ENCODE results near the gene DMXL1. TPM values are rescaled to one million over a fixed set of nuclear protein-coding genes. Genes with fewer than 3 reads are reported as not detected.

Gene DMXL1
- total RNA-seq, 1 donor from 2014 or later, result 51.4 TPM

DNA sequence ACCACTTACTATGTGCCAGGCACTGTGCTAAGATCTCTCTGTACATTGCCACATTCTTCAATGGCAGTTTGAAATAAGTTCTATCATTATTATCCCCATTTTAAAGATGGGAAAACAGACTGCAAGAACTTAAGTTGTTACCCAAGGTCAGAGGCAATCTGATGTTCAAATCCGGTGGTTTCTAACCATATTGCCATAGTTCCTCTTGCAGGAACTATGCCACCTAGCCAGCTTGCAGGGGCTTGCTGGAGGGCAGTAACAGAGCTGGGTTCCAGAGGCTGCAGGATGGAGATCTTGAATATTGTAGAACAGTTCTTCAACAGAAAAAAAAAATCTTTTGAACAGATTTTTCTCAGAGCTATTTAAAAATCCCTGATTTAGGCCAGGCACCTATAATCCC, 213.1 kb downstream of the DMXL1 start:
- H3K4me1 ChIP-seq, result peaks cover 22% of the 10 kb centered on the region
- no peaks in the 10 kb centered on the region for H3K36me3 ChIP-seq
- ATAC-seq (no peak), DNase-seq (no peak)
- H3K27ac ChIP-seq, result no peak overlapping the region
- no peak overlapping the region for H3K4me3 ChIP-seq
- no peaks in the 10 kb centered on the region for H3K27me3 ChIP-seq
- TF ChIP-seq, protein P1, sequence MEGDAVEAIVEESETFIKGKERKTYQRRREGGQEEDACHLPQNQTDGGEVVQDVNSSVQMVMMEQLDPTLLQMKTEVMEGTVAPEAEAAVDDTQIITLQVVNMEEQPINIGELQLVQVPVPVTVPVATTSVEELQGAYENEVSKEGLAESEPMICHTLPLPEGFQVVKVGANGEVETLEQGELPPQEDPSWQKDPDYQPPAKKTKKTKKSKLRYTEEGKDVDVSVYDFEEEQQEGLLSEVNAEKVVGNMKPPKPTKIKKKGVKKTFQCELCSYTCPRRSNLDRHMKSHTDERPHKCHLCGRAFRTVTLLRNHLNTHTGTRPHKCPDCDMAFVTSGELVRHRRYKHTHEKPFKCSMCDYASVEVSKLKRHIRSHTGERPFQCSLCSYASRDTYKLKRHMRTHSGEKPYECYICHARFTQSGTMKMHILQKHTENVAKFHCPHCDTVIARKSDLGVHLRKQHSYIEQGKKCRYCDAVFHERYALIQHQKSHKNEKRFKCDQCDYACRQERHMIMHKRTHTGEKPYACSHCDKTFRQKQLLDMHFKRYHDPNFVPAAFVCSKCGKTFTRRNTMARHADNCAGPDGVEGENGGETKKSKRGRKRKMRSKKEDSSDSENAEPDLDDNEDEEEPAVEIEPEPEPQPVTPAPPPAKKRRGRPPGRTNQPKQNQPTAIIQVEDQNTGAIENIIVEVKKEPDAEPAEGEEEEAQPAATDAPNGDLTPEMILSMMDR (IDR thresholded peaks at IDR 0.05), result no peak
- intact Hi-C loops (cut with DNase I), result no loop called here
- no peaks in the 10 kb centered on the region for H3K9me3 ChIP-seq

DNA sequence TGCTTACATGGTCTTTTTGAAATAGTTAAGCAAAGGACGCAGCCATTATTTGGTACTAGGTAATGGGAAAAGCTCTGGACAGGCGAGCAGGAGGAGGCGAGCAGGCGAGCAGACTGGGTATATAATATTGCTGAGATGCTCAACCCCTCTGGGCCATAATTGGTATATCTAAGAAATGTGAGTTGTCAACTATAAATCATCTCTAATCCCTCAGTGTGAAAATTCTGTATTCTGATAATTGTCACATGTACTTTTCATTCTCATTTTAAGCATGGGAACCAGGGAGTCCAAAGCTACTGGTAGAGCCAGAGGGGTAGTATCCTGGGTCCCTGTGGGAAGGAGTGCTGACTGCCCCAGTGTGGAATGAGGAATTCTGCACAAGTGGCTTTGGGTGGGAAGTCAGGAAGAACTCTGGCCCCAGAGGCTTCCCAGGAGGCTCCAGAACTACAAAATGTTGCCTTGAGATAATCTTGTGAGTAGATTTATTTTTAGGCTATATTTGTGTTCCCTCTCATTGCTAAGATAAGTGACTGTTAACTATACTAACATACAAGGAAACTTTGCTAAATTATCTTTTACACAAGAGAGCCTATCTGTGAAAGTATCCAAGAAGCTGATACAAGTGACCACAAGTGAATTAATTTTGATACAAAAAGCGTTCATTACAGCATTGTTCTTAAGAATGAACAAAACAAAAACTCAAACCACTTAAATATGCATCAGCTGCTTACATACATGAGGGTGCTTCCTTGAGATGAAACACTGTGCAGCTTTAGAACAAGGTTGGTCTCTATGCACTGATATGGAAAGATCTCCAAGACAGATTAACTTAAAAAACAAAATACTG, 214.4 kb downstream of the DMXL1 start:
- H3K4me3 ChIP-seq, result no peak overlapping the region
- TF ChIP-seq, protein P1 (IDR thresholded peaks at IDR 0.05), result no peak
- H3K4me1 ChIP-seq, result peaks cover 34% of the 10 kb centered on the region
- H3K36me3 ChIP-seq, result no peaks in the 10 kb centered on the region
- ATAC-seq (no peak), DNase-seq (no peak)
- H3K27me3 ChIP-seq, result no peaks in the 10 kb centered on the region
- H3K9me3 ChIP-seq, result no peaks in the 10 kb centered on the region
- intact Hi-C loops (cut with DNase I), result no loop called here
- H3K27ac ChIP-seq, result no peak overlapping the region

DNA sequence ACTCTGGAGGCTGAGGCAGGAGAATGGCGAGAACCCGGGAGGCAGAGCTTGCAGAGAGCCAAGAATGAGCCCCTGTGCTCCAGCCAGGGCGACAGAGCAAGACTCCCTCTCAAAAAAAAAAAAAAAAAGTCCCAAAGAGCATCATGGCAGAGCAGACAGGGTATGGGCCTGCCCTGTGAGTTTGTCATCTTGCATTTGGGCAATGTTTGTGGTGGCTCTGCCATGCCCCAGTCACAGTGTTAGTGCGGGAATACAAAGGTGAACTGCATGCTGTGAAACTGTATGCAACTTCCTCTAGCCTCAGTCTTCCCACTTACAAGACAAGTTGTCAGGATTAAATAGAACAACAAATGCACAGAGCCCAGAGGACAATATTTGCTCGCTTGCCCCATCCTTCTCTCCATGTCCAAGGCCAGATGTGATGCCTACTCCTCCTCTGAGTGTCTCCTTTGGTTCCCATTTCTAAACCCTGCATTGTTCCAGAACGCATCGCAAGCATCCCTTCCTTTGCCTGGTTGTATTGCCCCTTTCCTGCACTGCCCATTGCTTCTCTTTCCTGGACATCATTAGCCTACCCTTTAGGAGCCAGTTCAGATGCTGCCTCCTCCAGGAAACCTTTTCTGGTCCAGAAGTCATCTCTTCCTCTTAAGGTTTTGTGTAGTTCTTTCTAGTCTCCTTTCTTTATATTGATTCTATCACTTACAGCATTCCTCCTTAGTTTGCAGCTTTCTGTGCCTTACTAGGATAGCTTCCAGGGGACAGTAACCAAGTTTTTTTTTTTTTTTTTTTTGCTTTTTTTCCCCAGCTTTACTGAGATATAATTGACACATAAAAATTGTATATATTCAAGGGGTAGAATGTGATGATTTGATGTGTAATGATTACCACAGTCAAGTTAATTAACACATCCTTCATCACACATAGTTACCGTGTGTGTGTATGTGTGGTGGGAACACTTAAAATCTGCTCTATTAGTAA, 215.9 kb downstream of the DMXL1 start:
- Histone ChIP-seq H3K9me3 (no peaks in the 10 kb centered on the region), H3K27ac (no peak overlapping the region), H3K4me3 (no peak overlapping the region), H3K36me3 (no peaks in the 10 kb centered on the region), H3K4me1 (peaks cover 36% of the 10 kb centered on the region), H3K27me3 (no peaks in the 10 kb centered on the region)
- ATAC-seq, result peak; percentile 38
- intact Hi-C loops (cut with DNase I), result no loop called here
- TF ChIP-seq, protein P1 (IDR thresholded peaks at IDR 0.05), result no peak
- no peak for DNase-seq

DNA sequence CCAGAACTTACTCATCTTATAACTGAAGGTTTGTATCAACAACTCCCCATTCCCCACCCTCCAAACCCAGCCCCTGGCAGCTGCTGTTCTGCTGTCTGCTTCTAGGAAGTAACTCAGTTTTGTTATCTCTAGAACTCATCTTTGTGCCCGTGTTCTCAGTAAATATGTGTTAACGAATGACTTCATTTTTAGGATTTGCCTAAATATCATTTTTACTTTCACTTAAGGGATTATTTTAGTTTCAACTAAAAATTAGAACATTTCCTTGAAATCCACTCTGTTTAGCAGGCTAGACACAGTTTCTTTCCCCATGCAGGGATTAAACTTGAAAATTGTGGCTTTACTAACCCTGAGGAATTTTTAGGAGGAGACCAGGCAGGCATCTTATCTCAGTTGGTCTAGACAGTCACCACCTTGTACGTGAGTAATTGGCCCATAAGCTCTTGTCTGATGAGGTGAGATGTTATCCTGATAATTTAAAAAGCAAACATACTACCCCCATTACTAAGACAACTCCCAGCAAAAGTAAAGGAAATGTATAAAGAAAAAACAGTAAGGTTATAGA, 216.7 kb downstream of the DMXL1 start:
- Histone ChIP-seq H3K9me3 (no peaks in the 10 kb centered on the region), H3K4me1 (peaks cover 36% of the 10 kb centered on the region), H3K4me3 (no peak overlapping the region), H3K27me3 (no peaks in the 10 kb centered on the region), H3K36me3 (no peaks in the 10 kb centered on the region), H3K27ac (no peak overlapping the region)
- no peak for ATAC-seq
- DNase-seq, result no peak
- TF ChIP-seq, protein P1 (IDR thresholded peaks at IDR 0.05), result no peak
- intact Hi-C loops (cut with DNase I), result no loop called here

DNA sequence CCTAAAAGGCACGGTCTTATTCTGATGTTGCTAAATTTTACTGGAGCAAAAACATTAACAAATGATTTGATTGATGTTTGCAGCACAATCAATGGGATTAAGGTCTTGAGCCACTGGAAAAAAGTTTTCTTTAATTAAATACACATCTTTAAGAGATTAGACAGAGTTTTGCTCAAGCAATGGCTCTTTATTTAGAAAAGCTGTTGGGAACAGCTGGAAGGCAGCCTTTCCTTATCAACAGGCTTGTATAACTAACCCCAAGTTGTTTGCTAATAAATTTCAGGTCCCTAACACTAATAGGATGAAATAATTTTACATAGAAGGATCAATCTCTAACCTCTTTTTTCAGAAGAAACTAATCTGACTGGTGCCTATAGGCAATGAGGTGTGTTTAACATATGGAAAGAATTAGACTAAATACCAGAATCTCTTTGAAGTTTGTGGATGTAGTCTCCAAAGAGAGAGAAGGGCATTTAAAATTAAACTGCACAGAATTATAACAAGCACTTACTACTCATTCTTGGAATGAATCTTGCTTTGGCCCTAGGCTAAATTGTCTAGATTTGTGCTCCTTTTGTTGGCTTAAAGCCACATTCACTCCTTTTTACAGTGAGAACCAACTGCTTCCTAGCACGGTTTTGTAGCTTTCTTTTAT, 217.6 kb downstream of the DMXL1 start:
- no peak overlapping the region for H3K27ac ChIP-seq
- no peaks in the 10 kb centered on the region for H3K9me3 ChIP-seq
- H3K4me1 ChIP-seq, result peaks cover 36% of the 10 kb centered on the region
- ATAC-seq (no peak), DNase-seq (no peak)
- H3K36me3 ChIP-seq, result no peaks in the 10 kb centered on the region
- H3K4me3 ChIP-seq, result no peak overlapping the region
- intact Hi-C loops (cut with DNase I), result no loop called here
- TF ChIP-seq, protein P1 (IDR thresholded peaks at IDR 0.05), result no peak
- no peaks in the 10 kb centered on the region for H3K27me3 ChIP-seq

Data from upper lobe of right lung (tissue), 1 donor.